ENCODE measurements around the gene PIGO. TPM values are rescaled to one million over a fixed set of nuclear protein-coding genes. Genes with fewer than 3 reads are reported as not detected.

The PIGO gene
- total RNA-seq, 1 experiment from 2014 or later, result 23.4 TPM

GRCh38 chr9:35069020-35069419 is 27.4 kb downstream of the PIGO start:
- H3K18ac ChIP-seq (ENCODE audit: insufficient read length, low read depth, low read length), result no peak overlapping the region
- H3K4ac ChIP-seq (ENCODE audit: low read depth, low read length), result no peak overlapping the region
- H3K4me2 ChIP-seq (ENCODE audit: insufficient read depth, insufficient read length, low read length), result no peak overlapping the region
- no peak overlapping the region for H4K8ac ChIP-seq (replicated peaks; ENCODE audit: insufficient read length, low read depth, low read length)
- H3K56ac ChIP-seq (ENCODE audit: insufficient read length, low read depth, low read length), result no peak overlapping the region
- no peak overlapping the region for H4K91ac ChIP-seq (ENCODE audit: insufficient read length, low read depth, low read length)
- H3K23ac ChIP-seq (ENCODE audit: insufficient read length, low read depth, low read length), result no peak overlapping the region
- H2AFZ ChIP-seq (ENCODE audit: low read length), result no peak overlapping the region
- no peak overlapping the region for H3K9ac ChIP-seq (ENCODE audit: extremely low read depth, insufficient read length, low read length)
- WGBS (ENCODE audit: extremely low coverage, insufficient read length, low lambda C conversion rate), result no CpG with 5 or more reads among the region's 4 CpGs
- peaks cover 6% of the 10 kb centered on the region for H3K23me2 ChIP-seq (ENCODE audit: insufficient read length, low read depth, low read length, poor library complexity, severe bottlenecking)
- peaks cover 5% of the 10 kb centered on the region; the same call in 1 of the 2 replicates for H3K4me1 ChIP-seq (ENCODE audit: insufficient read depth, low read length)
- peak overlapping the region in 1 of 3 experiments; percentile 47; a peak in 1 of 7 replicates for H3K27ac Mint-ChIP-seq
- peaks cover 39% of the 10 kb centered on the region for H3K79me2 ChIP-seq (ENCODE audit: insufficient read depth, low read length)
- H3K36me3 Mint-ChIP-seq (ENCODE audit: insufficient read depth in 1 of 3, low read depth in 3 of 3), result peaks cover 64 to 84% (median 71%) of the 10 kb centered on the region in 3 experiments
- H3K14ac ChIP-seq (ENCODE audit: insufficient read depth, low read length), result no peak overlapping the region
- H3K27me3 Mint-ChIP-seq (ENCODE audit: low read depth), result no peaks in the 10 kb centered on the region; the same call in none of the 2 replicates
- H3K79me1 ChIP-seq (ENCODE audit: insufficient read depth, low read depth, low read length, poor library complexity, severe bottlenecking), result no peaks in the 10 kb centered on the region
- H2BK120ac ChIP-seq (ENCODE audit: low read depth, low read length, poor library complexity, severe bottlenecking), result no peak overlapping the region
- no peak overlapping the region for H2BK15ac ChIP-seq (ENCODE audit: low read depth, low read length)
- H2AK5ac ChIP-seq (ENCODE audit: insufficient read length, low read length), result no peak overlapping the region
- TF ChIP-seq, protein P1, sequence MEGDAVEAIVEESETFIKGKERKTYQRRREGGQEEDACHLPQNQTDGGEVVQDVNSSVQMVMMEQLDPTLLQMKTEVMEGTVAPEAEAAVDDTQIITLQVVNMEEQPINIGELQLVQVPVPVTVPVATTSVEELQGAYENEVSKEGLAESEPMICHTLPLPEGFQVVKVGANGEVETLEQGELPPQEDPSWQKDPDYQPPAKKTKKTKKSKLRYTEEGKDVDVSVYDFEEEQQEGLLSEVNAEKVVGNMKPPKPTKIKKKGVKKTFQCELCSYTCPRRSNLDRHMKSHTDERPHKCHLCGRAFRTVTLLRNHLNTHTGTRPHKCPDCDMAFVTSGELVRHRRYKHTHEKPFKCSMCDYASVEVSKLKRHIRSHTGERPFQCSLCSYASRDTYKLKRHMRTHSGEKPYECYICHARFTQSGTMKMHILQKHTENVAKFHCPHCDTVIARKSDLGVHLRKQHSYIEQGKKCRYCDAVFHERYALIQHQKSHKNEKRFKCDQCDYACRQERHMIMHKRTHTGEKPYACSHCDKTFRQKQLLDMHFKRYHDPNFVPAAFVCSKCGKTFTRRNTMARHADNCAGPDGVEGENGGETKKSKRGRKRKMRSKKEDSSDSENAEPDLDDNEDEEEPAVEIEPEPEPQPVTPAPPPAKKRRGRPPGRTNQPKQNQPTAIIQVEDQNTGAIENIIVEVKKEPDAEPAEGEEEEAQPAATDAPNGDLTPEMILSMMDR (conservative IDR thresholded peaks at IDR 0.05), result no peak
- H3K4me1 Mint-ChIP-seq, result peaks cover 18 to 22% of the 10 kb centered on the region in 2 experiments
- no peak overlapping the region for H2BK5ac ChIP-seq (ENCODE audit: insufficient read length, low read length)
- H2BK20ac ChIP-seq (ENCODE audit: low read depth, low read length, poor library complexity, severe bottlenecking), result no peak overlapping the region
- peak overlapping the region; percentile 16 to 26; a peak in 2 of 5 replicates for H3K4me3 Mint-ChIP-seq
- no peak overlapping the region for H3T11ph ChIP-seq (ENCODE audit: low read length)
- H2BK12ac ChIP-seq (ENCODE audit: insufficient read length, low read depth, low read length), result no peak overlapping the region
- H3K27ac ChIP-seq (ENCODE audit: insufficient read length, low read depth, low read length), result no peak overlapping the region
- no peak overlapping the region for H4K5ac ChIP-seq (ENCODE audit: insufficient read length, low read depth, low read length)
- H4K20me1 ChIP-seq (ENCODE audit: control insufficient read depth, insufficient read depth, insufficient read length), result no peaks in the 10 kb centered on the region
- no peaks in the 10 kb centered on the region; a peak in 1 of 5 replicates for H3K9me3 Mint-ChIP-seq
- no peaks in the 10 kb centered on the region for H3K9me3 ChIP-seq (ENCODE audit: control insufficient read depth, low read depth, low read length)
- no peak for DNase-seq
- no peaks in the 10 kb centered on the region for H3K27me3 ChIP-seq (ENCODE audit: insufficient read depth, low read length)

Measured in H9 (cell line).